ENCODE measurements around the gene ATP6AP1.

The ATP6AP1 gene

DNA sequence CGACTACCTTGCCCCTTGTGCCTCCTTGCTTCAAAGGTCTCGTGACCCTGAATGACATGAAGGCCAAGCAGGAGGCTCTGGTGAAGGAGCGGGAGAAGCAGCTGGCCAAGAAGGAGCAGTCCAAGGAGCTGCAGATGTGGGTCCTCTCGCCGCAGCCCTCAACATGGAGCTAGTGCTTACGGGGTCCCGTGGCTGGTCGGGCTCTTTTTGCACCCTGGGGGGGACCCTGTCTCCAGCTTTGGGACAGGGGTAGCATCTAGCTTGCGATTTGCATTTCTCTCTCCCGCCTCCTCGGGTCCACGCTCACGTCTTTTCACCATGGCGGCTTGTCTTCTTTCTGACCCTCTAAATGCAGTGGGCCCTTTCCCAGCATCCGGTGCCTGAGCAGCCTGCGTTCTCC, 17.3 kb downstream of the ATP6AP1 start:
- Histone ChIP-seq H4K20me1 (ENCODE audit: control insufficient read depth, insufficient read depth, low read depth, low read length) (no peaks in the 10 kb centered on the region), H3K4me3 (ENCODE audit: low read length) (no peak overlapping the region)

DNA sequence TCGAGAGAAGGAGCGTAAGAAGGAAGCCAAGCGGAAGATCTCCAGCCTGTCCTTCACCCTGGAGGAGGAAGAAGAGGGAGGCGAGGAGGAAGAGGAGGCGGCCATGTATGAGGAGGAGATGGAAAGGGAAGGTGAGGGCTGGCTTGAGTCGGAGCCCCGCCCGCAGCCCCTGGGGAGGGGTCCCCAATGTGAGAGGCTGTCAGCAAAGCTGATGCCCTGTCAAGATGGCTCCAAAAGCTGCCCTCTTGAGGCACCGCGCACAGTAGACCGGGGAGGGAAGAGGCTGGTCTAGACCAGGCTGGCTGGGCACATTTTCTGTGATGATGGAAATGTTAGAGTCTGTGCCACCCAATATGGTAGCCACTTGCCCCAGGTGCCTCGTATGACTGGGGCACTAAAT, 18.0 kb downstream of the ATP6AP1 start:
- no peaks in the 10 kb centered on the region for H3K9me3 ChIP-seq (ENCODE audit: control insufficient read depth, insufficient read depth, low read length)
- H4K20me1 ChIP-seq (ENCODE audit: control insufficient read depth, insufficient read depth, low read depth, low read length), result no peaks in the 10 kb centered on the region
- no peak overlapping the region for H3K27ac ChIP-seq (ENCODE audit: low read depth, low read length)

More for the DNA sequence above, 17.3 kb downstream of the ATP6AP1 start:
- Histone ChIP-seq H3K4me2 (ENCODE audit: low read length) (no peak overlapping the region), H3K36me3 (ENCODE audit: control insufficient read depth, low read length) (peaks cover 6% of the 10 kb centered on the region; the same call in 1 of the 2 replicates), H3K27ac (ENCODE audit: low read depth, low read length) (no peak overlapping the region), H3K27me3 (ENCODE audit: control insufficient read depth, low read length) (no peaks in the 10 kb centered on the region), H3K4me1 (ENCODE audit: control insufficient read depth, low read length) (peaks cover 14% of the 10 kb centered on the region), H3K9me3 (ENCODE audit: control insufficient read depth, insufficient read depth, low read length) (no peaks in the 10 kb centered on the region), H3K79me2 (ENCODE audit: control insufficient read depth, low read length) (no peaks in the 10 kb centered on the region; the same call in 1 of the 2 replicates), H3F3A (ENCODE audit: control insufficient read depth, insufficient read depth) (peaks cover 2% of the 10 kb centered on the region; the same call in 1 of the 2 replicates), H3K9me2 (replicated peaks; ENCODE audit: control insufficient read depth, low read length) (no peaks in the 10 kb centered on the region)
- TF ChIP-seq, protein P1, sequence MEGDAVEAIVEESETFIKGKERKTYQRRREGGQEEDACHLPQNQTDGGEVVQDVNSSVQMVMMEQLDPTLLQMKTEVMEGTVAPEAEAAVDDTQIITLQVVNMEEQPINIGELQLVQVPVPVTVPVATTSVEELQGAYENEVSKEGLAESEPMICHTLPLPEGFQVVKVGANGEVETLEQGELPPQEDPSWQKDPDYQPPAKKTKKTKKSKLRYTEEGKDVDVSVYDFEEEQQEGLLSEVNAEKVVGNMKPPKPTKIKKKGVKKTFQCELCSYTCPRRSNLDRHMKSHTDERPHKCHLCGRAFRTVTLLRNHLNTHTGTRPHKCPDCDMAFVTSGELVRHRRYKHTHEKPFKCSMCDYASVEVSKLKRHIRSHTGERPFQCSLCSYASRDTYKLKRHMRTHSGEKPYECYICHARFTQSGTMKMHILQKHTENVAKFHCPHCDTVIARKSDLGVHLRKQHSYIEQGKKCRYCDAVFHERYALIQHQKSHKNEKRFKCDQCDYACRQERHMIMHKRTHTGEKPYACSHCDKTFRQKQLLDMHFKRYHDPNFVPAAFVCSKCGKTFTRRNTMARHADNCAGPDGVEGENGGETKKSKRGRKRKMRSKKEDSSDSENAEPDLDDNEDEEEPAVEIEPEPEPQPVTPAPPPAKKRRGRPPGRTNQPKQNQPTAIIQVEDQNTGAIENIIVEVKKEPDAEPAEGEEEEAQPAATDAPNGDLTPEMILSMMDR (IDR thresholded peaks at IDR 0.05; ENCODE audit: low read depth, low read length, poor library complexity, severe bottlenecking), result no peak
- TF ChIP-seq EZH2phosphoT487 (IDR thresholded peaks at IDR 0.05; ENCODE audit: borderline replicate concordance, low read length), result no peak

DNA sequence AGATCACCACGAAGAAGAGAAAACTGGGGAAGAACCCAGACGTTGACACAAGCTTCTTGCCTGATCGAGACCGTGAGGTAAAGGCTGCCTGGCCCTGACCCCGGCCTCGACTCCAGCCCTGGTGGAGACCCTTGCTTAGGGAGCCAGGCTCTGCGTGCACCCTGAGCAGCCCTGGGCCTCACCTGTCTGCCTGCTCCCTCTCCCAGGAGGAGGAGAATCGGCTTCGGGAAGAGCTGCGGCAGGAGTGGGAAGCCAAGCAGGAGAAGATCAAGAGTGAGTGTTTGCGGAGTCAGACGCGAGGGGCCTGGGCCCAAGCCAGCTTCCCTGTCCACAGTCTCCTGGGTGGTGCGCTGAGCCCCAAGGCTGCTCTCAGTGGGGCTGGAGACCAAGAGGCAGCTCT, 20.0 kb downstream of the ATP6AP1 start:
- Histone ChIP-seq H3K4me1 (ENCODE audit: control insufficient read depth, low read length) (peaks cover 11% of the 10 kb centered on the region), H3F3A (ENCODE audit: control insufficient read depth, insufficient read depth) (no peaks in the 10 kb centered on the region), H3K27ac (ENCODE audit: low read depth, low read length) (no peak overlapping the region), H3K4me2 (ENCODE audit: low read length) (no peak overlapping the region), H3K9me2 (replicated peaks; ENCODE audit: control insufficient read depth, low read length) (no peaks in the 10 kb centered on the region), H3K4me3 (ENCODE audit: low read length) (no peak overlapping the region), H4K20me1 (ENCODE audit: control insufficient read depth, insufficient read depth, low read depth, low read length) (no peaks in the 10 kb centered on the region), H3K27me3 (ENCODE audit: control insufficient read depth, low read length) (no peaks in the 10 kb centered on the region), H3K9me3 (ENCODE audit: control insufficient read depth, insufficient read depth, low read length) (no peaks in the 10 kb centered on the region), H3K79me2 (ENCODE audit: control insufficient read depth, low read length) (no peaks in the 10 kb centered on the region; the same call in 1 of the 2 replicates), H3K36me3 (ENCODE audit: control insufficient read depth, low read length) (peaks cover 2% of the 10 kb centered on the region; the same call in 1 of the 2 replicates)
- TF ChIP-seq EZH2phosphoT487 (IDR thresholded peaks at IDR 0.05; ENCODE audit: borderline replicate concordance, low read length), result no peak
- TF ChIP-seq, protein P1 (IDR thresholded peaks at IDR 0.05; ENCODE audit: low read depth, low read length, poor library complexity, severe bottlenecking), result no peak

More for the DNA sequence above, 18.0 kb downstream of the ATP6AP1 start:
- Histone ChIP-seq H3K27me3 (ENCODE audit: control insufficient read depth, low read length) (no peaks in the 10 kb centered on the region), H3K4me1 (ENCODE audit: control insufficient read depth, low read length) (peaks cover 14% of the 10 kb centered on the region), H3K4me3 (ENCODE audit: low read length) (no peak overlapping the region), H3K9me2 (replicated peaks; ENCODE audit: control insufficient read depth, low read length) (no peaks in the 10 kb centered on the region), H3F3A (ENCODE audit: control insufficient read depth, insufficient read depth) (peaks cover 2% of the 10 kb centered on the region; the same call in 1 of the 2 replicates), H3K4me2 (ENCODE audit: low read length) (no peak overlapping the region), H3K79me2 (ENCODE audit: control insufficient read depth, low read length) (no peaks in the 10 kb centered on the region; the same call in 1 of the 2 replicates), H3K36me3 (ENCODE audit: control insufficient read depth, low read length) (peaks cover 6% of the 10 kb centered on the region; the same call in 1 of the 2 replicates)
- TF ChIP-seq, protein P1 (IDR thresholded peaks at IDR 0.05; ENCODE audit: low read depth, low read length, poor library complexity, severe bottlenecking), result no peak
- TF ChIP-seq EZH2phosphoT487 (IDR thresholded peaks at IDR 0.05; ENCODE audit: borderline replicate concordance, low read length), result no peak

Data from DOHH2 (cell line).